Measurements from ENCODE around the gene ZNF521.
A peak's percentile ranks its signal among the peaks of the same experiment; 100 is the strongest.

Gene ZNF521

DNA sequence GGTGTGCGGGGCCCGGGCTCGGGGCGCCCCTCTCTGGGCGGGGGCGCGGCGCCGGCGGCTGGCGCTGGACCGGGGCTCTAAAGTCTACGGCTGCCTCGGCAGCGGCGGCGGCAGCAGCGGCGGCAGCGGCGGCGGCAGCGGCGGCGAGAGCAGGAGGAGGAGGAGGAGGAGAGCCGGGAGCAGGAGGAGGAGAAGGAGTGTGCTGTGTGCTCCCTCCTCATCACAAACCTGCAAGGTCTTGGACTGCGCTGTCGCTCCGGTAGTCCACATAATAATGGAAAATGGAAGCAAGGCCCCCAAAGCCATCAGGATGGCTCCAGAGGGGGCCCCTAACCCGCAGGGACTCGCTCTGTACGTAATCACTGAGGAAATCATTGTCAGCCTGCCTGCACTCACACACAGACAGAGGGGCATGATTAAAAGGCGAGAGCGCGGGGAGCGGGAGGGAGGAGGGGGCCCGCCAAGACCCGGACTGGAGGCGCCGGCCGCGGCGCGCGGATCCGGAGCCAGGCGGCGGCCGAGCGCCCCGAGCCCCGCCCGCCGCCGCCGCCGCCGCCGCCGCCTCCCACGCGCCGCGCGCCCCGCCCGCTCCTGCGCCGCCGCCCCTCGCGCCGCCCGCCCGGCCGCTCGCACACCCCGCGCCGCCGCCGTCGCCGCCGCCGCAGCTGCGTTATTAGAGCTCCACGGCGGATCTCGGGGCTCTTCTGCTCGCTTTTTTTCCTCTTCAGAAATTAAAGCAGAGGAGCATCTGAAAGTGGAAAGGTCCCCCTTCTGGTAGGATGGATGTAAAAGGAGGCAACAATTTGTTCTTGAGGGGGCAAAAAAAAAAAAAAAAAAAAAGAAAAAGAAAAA is at the start of gene ZNF521:
Gene ZNF521, minus strand, starts transcription at position 390 of the 852 bp plus-strand sequence. CDS start 1,220 bp downstream, outside the sequence.
- peak in 5 of 6 experiments; percentile 5 to 53 (median 13) for DNase-seq

DNA sequence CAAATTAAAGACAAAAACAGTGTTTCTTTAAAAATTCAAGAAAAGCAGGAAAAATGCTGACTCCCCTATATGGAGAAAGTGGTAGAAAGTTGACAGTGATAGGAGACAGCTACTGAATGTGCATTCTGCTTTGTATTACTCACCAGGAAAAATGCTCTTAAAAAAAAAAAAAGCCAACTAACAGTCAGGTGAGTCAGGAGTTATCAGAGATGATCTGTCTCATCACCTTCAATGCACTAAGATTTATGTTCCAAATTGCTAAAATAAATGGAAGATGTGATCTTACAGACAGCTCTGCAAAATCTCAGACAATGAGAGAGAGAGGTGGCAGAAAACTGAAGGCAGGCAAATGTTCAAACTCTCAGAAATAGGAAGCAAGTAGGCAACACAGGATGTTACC is 47.6 kb upstream of the ZNF521 start:
- DNase-seq: no peak

DNA sequence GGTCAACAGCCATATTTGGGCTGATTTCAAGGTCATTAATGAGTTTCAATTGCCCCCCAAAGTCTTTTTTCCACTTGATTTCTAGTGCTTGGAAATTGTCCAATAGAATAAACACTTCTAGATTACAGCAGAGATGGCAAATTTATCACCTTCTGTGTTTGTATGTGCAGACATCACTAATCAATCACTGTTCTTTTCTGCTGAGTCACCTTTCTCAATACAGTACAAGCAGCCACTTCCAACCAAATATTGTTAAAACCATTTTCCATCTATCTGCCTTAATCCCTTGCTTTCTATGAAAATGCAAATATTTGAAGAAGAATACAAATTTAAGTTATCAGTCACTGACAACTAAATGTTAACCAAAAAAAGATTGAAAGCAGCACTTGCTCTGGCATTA is 40.2 kb upstream of the ZNF521 start:
- DNase-seq: no peak

DNA sequence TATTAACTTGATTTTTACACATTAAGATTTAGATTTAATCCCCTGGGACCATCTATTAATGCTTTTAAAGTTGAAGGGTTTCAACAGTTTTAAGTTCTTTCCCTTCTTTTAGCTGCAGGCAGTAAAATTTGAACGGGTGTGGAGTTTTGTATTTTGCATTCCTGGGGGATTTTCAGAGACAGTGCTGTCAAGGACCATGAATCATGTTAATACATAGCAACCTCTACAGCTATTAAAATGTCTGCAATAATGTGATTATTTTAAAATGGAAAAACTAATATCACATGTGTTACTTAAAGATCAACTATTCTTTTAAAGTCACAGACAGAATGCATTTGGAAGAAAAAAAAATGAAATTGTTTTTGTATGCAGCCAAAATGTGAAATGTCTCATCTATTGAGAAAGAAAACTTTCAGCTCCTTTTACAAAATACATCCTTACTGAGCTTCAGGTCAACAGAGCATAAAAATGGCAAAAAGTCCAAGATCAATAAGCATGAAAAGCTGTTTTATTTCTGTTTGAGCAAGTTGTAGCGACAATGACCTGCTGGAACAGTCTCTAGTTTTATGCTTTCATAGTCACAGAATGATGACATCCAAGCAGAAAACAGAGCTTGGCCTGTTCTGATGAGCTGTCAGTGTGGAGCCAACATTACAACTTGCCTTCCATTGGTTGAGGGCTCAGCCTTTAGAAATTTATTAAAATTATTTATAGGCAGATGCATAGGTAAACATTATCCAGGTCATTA is 21.6 kb upstream of the ZNF521 start:
- no peak for DNase-seq

DNA sequence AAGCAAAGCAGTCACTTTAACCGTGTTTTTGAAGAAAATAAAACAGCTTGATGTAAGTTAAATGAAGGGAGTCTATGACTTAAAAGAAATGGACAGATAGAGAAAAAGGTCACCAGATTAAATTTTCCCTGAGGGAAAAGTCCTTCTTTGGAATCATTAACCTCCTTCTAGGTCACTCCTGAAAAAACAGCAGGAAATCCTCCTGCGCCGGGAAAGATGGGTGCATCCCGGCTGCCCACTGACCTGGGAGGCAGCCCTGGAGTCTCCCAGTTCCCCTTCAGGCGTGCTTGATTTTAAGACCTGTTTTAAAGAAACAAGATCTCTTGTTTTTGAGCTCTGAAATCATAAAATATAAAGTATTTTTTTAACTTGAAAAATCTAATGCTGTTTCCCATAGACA is 18.4 kb upstream of the ZNF521 start:
- no peak for DNase-seq

DNA sequence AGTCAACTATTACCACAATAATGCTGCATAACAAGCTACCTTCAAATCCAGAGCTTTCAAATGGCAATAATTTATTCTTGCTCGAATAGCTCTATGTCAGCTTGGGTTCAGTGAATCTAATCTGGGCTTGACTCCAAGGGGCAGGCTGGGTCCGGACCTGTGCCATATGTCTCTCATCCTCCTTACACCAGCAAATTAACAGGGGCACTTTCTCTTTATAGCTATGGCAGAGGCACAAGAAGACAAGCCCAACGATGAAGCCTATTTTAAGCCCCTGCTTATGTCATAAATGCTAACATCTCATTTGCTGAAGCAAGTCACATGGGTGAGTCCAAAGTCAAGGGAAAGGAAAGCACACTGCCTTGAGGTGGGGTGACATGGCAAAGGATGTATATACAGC is 13.3 kb upstream of the ZNF521 start:
- DNase-seq: no peak

DNA sequence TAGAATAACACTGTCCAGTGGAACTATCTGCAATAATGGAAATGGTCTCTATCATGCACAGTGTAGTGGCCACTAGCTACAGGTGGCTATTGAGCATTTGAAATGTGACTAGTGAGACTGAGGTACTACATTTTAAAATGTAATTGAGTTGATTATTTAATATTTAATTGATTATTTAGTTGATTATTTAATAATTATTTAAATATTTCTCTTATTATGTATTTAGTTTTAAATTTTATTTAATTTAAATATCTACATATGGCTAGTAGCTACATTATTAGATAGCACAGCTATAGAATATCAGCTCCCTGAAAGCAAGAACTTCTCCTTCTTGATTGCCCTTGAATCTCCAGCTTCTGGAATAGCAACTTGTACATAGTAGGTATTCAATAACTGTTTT is 12.8 kb upstream of the ZNF521 start:
- no peak for DNase-seq

DNA sequence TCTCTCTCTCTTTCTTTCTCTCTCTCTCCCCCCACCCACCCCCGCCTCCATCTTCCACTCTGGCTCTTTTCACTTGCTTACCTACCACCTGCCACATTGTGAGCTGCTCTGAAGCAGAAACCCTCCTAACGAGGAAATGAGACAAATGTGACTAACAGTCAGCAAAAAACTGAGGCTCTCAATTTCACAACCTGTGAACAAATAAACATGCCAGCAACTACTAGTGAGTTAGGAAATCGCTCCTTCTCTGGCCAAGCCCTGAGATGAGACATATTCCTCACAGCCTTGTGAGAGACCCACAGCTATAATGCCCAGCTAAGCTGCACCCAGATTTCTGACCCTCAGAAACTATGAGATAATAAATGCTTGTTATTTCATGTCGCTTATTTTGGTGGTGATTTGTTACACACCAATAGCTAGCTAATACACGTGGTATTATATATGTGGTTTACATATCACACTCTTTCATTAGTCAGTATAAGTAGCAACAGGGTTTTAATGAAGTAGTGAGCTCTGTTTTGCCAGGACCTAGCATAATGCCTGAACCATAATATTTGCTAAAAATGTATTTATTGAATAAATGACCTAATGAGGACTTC is 8.4 kb upstream of the ZNF521 start:
- DNase-seq: no peak

DNA sequence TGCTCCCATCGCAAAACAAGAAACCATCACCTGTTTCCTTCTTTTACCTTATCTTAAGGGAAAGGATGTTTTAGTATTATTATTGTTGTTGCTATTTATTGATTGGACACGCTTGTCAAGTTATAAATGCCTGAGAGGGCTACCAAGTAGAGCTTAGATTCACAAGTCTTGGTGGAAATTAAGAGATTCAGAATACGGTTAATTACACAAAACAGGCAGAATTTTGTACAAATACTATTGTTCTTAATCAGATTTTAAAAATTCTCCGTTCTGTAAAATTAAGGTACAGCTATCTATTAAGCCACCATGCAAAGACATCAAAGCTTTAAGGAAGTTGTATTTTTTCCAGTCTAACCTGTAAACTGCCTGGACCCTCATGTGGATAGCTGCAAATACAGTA is 1.1 kb upstream of the ZNF521 start:
- no peak for DNase-seq

DNA sequence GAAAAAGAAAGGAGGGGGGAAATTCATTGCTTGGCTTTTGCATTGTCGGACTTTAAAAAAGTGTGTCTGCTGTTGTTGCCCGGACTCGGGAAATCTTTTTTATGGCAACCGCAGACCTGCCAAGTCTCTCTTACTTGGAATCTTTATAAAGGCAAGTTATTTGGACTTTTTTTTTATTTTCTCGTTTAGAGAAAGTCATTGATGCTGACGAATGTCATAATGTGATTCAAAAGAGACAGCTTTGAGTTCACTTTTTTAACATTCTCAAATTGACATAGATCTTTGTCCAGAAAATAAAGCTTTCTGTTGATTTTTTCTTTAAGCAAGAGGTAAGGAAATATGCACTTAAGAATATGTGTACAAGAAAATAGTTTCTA is 651 bp upstream of the ZNF521 start:
- no peak for DNase-seq

DNA sequence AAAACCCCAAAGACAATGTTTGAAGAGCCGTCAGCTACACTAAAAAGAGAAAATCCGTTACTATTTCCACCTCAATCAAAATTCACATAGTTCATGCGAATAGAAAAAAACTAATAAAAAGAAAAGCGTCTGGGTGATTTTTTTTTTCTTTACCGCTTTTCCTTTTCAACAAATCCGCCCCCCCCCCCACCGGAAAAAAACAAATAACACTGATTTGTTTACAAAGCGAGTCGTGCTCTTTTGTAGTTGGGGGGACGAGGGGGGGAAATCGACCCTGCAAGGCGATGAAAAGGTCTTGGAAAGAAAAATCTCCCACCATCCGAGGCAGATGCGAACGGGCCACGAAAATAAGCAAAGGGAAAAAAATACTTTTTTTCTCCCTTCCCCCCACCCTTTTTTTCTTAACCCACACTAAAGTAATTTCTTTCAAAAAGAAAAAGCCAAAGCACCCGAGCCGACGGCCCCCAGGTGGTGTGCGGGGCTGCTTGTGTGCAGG is 638 bp downstream of the ZNF521 start:
- DNase-seq: no peak

DNA sequence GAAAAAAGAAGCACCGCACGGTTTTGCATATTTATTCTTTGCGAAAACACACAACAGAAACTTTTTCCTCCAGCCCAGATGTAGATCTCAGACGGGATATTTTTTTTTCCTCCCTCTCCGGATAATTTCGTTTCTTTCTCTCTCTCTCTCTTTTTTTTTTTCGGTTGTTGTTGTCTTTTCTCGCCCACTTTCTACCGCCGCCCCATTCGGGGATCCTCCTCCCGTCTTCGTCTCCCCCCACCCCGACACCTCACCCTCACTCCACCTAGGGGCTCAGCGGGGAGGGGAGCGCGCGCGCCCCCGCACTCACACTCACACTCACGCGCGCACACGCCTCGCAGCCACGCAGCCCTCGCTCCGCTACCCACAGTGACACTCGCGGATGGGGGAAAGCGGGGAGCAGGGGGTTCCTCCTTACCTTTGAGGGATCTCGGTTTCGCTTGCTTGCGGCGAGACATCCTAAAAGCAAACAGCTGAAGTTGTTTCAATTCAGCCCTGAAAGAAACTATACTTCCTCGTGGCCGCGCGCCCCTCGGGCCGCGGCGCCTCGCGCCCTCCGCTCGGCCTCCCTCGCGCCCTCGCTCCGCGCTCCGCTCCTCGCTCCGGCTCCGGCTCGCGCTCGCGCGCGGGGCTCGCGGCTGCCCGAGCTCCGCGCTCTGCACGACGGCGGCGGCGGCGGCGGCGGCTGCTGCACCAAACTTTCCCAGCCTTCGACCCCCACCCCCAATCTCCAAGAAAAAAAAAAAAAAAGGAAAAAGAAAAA is 1.3 kb downstream of the ZNF521 start:
- DNase-seq: peak in 1 of 6 experiments; percentile 11

DNA sequence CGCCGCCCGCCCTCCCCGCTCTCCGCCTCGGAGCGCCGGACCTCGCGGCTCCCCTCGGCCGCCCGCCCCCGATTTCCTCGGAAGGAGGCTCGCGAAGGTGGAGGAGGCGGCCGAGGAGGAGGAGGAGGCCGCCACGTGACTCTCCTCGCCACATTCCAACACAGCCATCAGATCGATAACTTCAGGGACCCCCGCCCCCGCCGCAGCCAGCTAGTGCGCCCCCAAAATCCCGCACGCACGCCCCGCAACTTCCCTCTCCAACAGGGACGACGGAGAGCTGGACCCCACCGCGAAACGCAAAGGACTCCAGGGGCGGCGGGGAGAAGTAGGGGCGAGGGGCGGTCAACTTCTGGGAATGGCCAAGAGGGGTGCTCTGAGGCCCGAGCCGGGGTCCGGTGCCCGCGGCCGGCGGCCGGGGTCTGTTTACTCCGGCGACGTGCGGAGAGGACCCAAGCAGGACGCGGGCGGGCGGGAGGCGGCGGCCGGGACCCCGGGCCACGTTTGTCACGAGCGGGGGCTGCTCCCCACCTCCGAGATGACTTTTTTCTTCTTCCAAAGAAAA is 2.0 kb downstream of the ZNF521 start:
- no peak for DNase-seq

DNA sequence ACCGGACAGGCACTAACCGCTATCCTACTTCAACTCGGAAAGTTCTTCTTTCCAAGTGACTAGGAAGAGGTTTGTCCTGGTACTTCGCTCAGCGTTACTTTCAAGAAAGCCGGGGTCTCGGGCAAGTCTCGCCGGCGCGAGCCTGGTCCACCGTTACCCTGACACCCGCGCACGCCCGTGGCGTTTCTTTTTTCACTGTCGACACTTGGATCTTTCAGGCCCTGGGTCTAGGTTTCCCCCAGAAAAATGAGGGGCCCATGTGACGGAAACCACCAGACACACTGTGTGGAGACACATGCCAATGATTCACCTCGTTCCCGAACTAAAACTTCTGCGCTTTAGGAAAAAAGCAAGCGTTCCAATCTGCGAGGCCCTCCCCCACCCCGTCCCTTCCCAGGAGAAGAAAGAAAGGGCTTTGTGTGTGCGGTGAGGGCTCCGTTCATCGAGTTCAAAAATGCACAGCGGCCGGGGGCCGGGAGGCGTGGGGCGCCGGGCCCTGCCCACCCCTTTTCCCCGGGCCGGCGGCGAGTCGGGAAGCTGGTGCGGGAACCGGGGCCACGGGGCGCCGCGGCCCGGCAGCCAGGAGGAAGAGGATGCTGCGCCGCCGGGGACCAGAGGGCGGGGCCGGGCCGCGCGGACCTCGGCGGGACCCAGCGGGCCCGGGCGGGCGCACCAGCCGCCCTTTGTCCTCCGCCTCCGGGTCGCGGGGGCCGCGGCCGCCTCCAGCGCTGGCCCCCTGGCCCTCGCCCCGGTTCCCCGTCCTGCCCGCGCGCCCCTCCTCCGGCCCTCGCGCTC is 2.6 kb downstream of the ZNF521 start:
- no peak for DNase-seq

DNA sequence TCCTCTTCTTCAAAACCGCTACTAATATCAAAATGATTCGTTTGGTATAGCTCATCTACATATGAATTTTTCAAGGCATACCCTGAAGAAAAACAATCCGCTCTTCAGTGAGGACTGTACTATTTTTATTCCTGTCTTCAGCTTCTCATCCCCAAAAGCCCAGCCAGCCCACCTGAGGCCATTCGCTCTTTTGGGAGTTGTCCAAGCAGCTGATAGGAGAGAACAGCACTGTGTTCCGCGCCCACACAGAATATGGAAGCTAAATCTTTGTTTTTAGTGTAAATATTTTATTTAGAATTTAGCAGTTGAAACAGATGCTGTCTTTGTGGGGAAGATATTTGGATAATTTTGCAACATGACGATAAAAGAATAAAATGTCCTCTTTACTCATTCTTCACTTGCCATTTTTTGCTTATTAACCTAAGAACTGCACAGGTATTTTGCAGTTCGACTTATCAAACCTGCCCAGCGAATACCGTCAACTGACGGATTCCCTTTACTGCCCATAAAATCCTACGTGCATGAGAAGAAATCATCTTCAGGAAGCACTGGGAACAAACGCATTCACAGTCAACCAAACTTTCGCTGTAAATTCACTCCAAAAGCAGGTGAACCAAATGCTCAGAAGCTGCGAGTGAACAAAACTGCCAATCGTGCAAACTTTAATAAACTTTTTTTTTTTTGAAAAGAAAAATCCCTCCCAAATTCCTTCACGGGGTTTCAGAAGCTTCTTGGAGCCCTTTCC is 3.4 kb downstream of the ZNF521 start:
- DNase-seq: no peak

DNA sequence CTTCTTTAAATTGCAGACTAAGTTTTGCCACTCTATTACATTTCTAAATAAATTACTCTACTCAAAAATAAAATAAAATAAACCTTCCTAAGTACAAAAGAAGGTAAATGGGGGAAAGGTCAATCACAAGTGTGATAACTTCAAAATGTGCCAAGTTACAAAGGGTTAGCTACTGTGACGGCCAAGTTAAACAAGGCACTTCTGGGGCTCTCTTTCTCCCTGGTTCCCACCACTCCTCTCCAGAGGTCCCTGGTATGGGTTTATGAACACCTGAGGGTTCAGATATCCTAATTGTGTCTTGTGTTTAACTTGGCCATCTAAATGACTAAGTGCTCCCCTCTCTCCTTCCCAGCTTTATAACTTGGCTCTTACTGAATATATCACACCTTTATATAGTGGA is 5.4 kb downstream of the ZNF521 start:
- no peak for DNase-seq

DNA sequence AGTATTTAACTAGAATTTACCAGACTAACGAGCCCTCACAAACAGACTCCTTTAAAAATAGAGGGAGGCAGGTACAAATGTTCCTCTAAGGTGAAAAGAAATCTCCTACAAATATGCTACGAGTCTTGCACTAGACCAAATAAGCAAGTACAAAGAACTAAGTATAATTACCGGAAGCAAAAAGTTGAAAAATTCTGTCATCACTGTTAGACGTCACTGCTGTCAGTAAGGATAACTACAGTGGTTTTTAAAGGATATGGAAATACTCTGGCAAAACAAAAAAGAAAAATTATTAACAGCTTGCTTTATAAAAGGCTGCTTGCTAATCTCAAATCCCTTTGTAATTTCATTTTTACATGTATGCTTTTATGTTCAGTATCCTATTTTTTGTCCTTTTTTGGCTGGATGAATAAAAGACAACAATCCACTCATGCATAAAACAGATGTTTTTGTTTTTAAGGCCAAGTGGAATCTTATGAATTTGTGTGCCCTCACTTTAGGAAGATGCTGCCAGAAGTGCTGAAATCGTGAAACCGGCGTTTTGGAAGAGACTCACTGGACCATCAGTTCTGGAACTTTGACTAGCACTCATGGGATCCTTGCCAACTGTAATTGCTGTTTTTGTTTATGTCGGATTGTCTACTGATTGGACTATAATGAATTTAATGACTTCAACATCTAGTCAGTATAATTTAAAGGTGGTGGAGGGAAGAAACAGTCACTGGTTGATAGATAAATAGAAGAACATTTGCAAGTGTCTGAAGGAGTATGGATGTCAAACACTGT is 6.7 kb downstream of the ZNF521 start:
- DNase-seq: no peak

DNA sequence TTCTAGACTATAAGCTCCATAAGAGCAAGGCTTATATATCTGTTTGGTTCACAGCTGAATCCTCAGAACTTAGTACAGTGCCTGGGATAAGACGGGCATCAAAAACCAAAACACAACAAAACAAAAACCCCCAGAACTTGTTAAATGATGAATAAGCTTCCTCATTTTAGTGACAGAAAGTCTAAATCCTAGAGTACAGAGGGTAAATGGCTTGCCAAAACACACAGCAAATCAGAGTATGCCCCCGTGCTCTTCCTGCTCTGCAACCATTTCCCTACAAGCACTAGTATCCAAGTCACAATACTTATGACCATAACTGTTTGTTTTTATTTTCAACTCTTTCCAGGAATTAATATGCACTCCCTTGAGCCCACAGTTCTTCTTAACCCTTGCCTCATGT is 10.1 kb downstream of the ZNF521 start:
- DNase-seq: no peak

DNA sequence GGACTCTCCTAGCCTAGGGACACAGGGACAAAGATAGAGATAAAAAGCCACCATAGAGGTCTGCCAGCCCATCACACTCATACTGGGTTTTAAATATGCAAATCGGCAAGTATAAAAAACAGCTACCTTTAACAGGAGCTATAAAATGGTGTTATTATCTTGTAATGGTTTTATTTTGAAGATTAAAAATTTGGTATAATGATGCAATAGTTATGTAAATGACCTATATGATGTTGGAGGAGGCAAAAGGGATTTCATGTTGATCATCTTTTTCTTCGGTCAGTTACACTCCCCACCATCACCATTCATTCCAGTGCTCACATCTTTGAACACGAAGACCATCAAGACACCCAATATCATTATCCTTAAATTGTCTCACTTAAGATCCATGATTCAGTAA is 11.2 kb downstream of the ZNF521 start:
- no peak for DNase-seq

DNA sequence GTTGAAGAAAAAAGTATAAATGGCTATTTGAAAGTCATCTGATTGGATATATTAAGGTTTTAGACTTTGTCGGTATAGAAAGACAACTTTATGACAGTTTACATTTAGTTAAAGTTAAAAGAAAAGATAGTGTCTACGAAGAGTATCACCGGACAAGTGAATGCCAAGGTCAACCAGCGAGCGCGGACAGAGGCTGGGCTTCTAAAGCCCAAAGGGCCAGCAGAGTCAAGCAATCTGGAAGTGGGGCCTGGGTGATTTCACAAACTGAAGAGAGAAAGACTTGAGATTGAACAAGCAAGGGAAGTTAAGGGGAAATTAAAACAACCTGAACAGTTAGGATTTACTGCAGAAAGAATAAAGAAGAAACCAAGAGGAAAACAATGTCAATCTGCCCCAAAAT is 16.3 kb downstream of the ZNF521 start:
- no peak for DNase-seq

All from stimulated activated naive CD4-positive, alpha-beta T cell (primary cell).